ENCODE results near the gene SMIM1. TPM values are rescaled to one million over a fixed set of nuclear protein-coding genes. Genes with fewer than 3 reads are reported as not detected.

The SMIM1 gene
- total RNA-seq, 6 experiments from 2014 or later: 2.6 to 8.7 (median 4.6) TPM

DNA sequence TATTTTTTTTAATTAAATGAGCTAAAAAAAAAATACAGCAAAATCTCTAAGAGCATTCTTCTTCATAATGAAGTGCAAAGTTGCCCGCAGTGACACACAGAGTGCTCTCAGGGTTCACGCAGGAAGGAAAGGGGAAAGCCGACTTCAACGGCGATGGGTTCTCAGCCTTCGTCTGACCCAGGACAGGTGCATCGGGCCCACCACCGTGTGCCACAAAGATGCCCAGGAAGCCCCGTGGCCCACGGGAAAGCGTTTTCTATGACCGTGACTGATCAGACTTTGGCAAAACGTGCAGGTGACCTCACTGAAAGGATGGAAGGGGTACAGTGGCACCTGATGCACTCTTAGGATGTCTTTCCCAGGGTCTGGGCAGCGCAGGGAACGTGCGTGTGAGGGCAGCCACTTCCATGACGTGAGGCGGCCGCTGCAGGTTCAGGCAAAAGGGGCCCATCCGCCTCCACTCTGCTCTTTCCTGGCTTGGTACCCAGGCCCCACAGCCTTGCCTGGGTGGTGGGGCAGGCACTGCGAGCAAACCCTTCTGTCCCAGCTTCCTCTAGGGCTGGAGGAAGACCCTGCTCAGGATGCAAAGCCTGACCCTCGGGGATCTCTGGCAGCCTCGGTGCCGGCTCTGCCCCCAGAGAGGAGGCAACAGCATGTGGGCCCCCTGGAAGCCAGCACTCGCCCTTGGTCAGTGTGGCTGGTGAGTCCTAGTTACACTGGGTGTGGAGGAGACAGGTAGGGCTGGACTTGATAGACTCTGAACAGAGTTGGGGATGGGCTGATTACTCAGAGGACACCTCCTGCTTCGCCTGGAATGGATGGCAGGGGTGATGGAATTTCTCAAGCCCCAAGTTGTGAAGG is 15.4 kb downstream of the SMIM1 start:
- no peaks in the 10 kb centered on the region for H3K9me3 ChIP-seq
- ATAC-seq (no peak), DNase-seq (no peak)
- no peak overlapping the region for H3K4me3 ChIP-seq
- peaks cover 0 to 35% (median 13%) of the 10 kb centered on the region in 4 donors for H3K36me3 ChIP-seq
- intact Hi-C loops (cut with DNase I): no loop called here
- peaks cover 0 to 15% (median 0%) of the 10 kb centered on the region in 4 donors for H3K4me1 ChIP-seq
- WGBS (ENCODE audit: insufficient coverage, low coverage, low lambda C conversion rate, missing lambda C conversion rate): 71% methylated on average over 12 of the region's 26 CpGs
- H3K27ac ChIP-seq: no peak overlapping the region
- no peaks in the 10 kb centered on the region for H3K27me3 ChIP-seq
- TF ChIP-seq, protein P1, sequence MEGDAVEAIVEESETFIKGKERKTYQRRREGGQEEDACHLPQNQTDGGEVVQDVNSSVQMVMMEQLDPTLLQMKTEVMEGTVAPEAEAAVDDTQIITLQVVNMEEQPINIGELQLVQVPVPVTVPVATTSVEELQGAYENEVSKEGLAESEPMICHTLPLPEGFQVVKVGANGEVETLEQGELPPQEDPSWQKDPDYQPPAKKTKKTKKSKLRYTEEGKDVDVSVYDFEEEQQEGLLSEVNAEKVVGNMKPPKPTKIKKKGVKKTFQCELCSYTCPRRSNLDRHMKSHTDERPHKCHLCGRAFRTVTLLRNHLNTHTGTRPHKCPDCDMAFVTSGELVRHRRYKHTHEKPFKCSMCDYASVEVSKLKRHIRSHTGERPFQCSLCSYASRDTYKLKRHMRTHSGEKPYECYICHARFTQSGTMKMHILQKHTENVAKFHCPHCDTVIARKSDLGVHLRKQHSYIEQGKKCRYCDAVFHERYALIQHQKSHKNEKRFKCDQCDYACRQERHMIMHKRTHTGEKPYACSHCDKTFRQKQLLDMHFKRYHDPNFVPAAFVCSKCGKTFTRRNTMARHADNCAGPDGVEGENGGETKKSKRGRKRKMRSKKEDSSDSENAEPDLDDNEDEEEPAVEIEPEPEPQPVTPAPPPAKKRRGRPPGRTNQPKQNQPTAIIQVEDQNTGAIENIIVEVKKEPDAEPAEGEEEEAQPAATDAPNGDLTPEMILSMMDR (IDR thresholded peaks at IDR 0.05): no peak
- TF ChIP-seq POLR2A (IDR thresholded peaks at IDR 0.05): no peak

DNA sequence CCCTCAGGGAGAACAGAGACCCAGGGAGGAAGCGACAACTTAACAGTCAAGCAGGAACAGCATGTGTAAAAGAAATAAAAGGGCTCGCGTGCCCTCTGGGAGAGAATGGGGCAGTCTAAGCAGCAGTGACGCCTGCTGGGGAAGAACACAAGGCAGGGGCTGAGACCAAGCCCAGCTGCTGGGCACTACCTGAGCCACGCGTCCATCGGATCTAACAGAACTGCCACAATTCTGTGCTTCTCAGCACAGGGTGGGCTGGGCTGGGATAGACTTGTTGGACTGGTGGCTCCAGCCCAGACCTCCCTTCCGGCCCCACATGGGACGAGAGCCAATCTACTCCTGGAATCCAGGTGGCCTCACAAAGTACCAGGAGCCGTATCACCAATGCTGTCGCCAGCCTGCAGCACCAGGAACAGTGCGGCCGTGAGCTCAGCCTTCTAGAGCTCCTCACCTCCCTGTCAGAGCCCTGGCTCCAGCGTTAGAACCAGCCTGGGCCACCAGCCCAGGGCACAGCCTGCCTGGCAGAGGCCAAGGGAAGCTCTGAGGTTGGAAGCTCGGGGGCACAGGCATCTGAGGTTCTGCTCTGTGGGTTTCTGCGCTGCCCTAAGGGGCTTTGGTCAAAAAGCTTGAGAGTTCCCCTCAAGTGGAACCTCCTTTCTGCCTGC is 16.3 kb downstream of the SMIM1 start:
- DNase-seq: no peak
- WGBS (ENCODE audit: insufficient coverage, low coverage, low lambda C conversion rate, missing lambda C conversion rate): 94% methylated on average over 3 of the region's 16 CpGs

DNA sequence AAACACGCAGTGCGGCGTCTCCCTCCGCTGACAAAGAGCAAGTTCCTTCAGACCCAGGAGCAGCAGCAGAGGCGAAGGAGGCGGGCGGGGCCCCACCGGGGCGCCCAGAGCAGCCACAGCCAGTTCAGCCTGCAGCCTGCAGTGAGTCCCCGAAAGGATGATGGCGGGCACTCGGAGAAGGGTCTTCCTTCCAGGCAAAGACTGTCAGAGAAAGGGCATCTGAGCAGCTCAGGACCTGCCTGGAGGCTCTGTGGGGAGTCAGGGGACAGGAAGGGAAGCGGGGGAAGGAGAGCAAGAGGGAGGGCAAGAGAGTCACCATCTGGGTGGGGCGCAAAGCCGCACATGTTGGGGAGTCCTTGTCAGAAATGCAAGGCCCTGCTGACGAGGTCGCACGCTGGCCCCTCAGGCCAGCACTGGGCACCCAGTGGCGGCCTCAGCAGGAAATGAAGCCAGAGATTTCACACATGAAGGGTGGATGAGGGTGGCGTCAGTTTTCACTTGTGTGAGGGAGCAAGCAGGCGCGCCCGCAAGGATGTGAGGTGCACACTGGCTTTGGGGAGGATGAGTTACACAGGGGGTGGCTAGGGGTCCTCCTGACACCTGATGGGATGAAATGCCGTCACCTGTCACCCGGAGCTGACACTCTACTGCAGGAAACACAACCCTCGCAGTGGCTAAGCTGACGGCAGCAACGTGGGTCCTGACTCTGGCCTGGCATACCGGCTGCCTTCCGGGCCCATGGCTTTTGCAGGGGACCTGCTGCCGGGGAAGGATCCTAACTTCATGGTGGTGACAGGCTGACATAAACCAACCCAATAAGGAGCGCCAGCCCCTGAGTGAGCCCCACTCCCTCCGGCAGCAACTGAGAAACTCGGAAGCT is 17.1 kb downstream of the SMIM1 start:
- intact Hi-C loops (cut with DNase I): no loop called here
- TF ChIP-seq, protein P1 (IDR thresholded peaks at IDR 0.05): no peak
- TF ChIP-seq POLR2A (IDR thresholded peaks at IDR 0.05): no peak
- WGBS (ENCODE audit: insufficient coverage, low coverage, low lambda C conversion rate, missing lambda C conversion rate): 100% methylated on average over 2 of the region's 34 CpGs
- Histone ChIP-seq H3K9me3 (no peaks in the 10 kb centered on the region), H3K27ac (no peak overlapping the region), H3K4me1 (peaks cover 0 to 29% (median 5%) of the 10 kb centered on the region in 4 donors), H3K36me3 (peaks cover 0 to 18% (median 9%) of the 10 kb centered on the region in 4 donors), H3K27me3 (no peaks in the 10 kb centered on the region), H3K4me3 (no peak overlapping the region)
- no peak for ATAC-seq
- peak in 1 of 3 donors; percentile 33 for DNase-seq

More for the DNA sequence above, 16.3 kb downstream of the SMIM1 start:
- Histone ChIP-seq H3K27ac (no peak overlapping the region), H3K36me3 (peaks cover 0 to 26% (median 9%) of the 10 kb centered on the region in 4 donors), H3K27me3 (no peaks in the 10 kb centered on the region), H3K4me3 (no peak overlapping the region), H3K4me1 (peaks cover 0 to 22% (median 1%) of the 10 kb centered on the region in 4 donors), H3K9me3 (no peaks in the 10 kb centered on the region)
- intact Hi-C loops (cut with DNase I): no loop called here
- TF ChIP-seq POLR2A (IDR thresholded peaks at IDR 0.05): no peak
- TF ChIP-seq, protein P1 (IDR thresholded peaks at IDR 0.05): no peak
- ATAC-seq: no peak

DNA sequence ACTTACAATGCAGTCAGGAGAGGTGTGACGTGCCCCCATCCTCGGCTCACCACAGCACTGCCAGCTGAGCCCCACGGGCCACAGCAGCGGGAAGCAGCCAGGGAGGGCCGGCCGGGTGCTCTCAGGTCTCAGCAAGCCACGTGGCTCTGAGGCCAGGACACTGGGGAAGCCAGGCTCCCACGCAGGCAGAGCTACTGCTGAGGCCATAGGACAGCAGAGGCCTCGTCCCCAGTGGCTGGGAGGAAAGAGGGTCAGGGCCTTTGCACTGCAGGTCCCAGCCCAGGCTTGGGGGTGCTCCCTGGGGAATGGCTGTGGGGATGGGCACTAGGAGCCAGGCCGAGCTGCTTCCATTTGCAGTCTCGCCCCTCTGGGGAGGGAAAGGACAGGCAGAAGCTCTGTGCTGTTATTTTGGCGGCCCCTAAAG is 18.0 kb downstream of the SMIM1 start:
- DNase-seq (peak in 1 of 3 donors; percentile 48), ATAC-seq (no peak)
- Histone ChIP-seq H3K27ac (no peak overlapping the region), H3K27me3 (no peaks in the 10 kb centered on the region), H3K4me1 (peaks cover 0 to 30% (median 8%) of the 10 kb centered on the region in 4 donors), H3K9me3 (no peaks in the 10 kb centered on the region), H3K4me3 (no peak overlapping the region), H3K36me3 (peaks cover 0 to 15% (median 7%) of the 10 kb centered on the region in 4 donors)
- TF ChIP-seq POLR2A (IDR thresholded peaks at IDR 0.05): no peak
- TF ChIP-seq, protein P1 (IDR thresholded peaks at IDR 0.05): no peak
- intact Hi-C loops (cut with DNase I): no loop called here
- no CpG with 5 or more reads among the region's 12 CpGs for WGBS (ENCODE audit: insufficient coverage, low coverage, low lambda C conversion rate, missing lambda C conversion rate)

All from right lobe of liver (tissue), 6 donors.